ENCODE data around the gene INPP4B.

INPP4B gene

DNA sequence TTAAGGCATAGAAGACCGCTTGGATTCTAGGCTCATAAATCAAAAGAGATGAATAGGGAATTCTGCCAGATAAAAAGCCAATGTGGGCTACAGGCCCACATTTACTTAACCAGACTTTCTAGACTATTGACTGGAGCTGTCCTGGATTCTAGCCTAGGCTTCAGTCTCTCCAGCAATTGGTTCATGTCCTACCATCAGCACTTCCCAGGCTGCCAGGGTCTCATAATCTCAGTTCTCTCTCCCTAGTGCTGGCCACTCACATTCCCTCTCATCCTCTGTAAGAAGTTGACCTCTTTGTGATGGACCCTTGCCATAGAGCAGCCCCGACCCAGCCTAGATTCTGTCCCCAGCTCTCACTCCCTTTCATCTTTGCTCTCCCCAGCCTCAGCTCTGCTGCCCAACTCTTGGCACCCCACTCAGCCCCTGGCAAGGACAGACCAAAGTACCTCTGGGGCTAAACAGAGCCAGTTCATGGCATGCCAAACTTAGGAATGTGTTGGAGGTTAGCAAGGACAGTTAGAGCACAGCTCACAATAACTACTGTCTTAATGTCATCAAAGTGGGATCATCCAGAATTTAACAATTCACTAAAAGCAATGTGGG is 396.2 kb downstream of the INPP4B start:
- Histone ChIP-seq H3K36me3 (ENCODE audit: control insufficient read depth in 1 of 2, insufficient read depth in 2 of 2, low read length in 2 of 2) (no peaks in the 10 kb centered on the region), H3K27me3 (ENCODE audit: insufficient read depth, low read length) (no peaks in the 10 kb centered on the region), H3K79me1 (ENCODE audit: low read length) (no peaks in the 10 kb centered on the region), H3K14ac (ENCODE audit: low read length) (no peak overlapping the region), H3K27ac (ENCODE audit: low read depth, low read length) (no peak overlapping the region), H3K79me2 (ENCODE audit: control insufficient read depth, insufficient read depth, low read length, poor library complexity) (no peaks in the 10 kb centered on the region), H3K4me3 (ENCODE audit: low read depth, low read length) (no peak overlapping the region), H2BK12ac (ENCODE audit: low read length) (no peak overlapping the region), H4K8ac (ENCODE audit: low read depth, low read length) (no peak overlapping the region), H3K4me2 (ENCODE audit: low read length) (no peak overlapping the region), H3K18ac (ENCODE audit: low read length) (no peak overlapping the region), H3K23ac (ENCODE audit: low read length) (peak overlapping the region; percentile 9), H4K12ac (ENCODE audit: low read depth, low read length) (no peak overlapping the region), H2AK5ac (ENCODE audit: low read length) (no peak overlapping the region), H2BK5ac (ENCODE audit: low read depth, low read length, poor library complexity) (no peak overlapping the region), H2AFZ (ENCODE audit: insufficient read depth, low read length, poor library complexity) (no peak overlapping the region), H4K91ac (ENCODE audit: low read depth, low read length) (no peak overlapping the region), H3K9ac (ENCODE audit: low read length) (no peak overlapping the region), H3K4me1 (ENCODE audit: control insufficient read depth in 1 of 2, insufficient read depth in 2 of 2, low read length in 2 of 2) (no peaks in the 10 kb centered on the region), H3K4ac (ENCODE audit: low read depth, low read length) (no peak overlapping the region), H2BK120ac (ENCODE audit: insufficient read depth, low read length, poor library complexity) (no peak overlapping the region), H3K9me3 (ENCODE audit: insufficient read depth, low read depth, low read length) (no peaks in the 10 kb centered on the region)
- no CpG with 5 or more reads among the region's 2 CpGs for WGBS (ENCODE audit: extremely low coverage, insufficient coverage, insufficient read length)
- no peak for DNase-seq

DNA sequence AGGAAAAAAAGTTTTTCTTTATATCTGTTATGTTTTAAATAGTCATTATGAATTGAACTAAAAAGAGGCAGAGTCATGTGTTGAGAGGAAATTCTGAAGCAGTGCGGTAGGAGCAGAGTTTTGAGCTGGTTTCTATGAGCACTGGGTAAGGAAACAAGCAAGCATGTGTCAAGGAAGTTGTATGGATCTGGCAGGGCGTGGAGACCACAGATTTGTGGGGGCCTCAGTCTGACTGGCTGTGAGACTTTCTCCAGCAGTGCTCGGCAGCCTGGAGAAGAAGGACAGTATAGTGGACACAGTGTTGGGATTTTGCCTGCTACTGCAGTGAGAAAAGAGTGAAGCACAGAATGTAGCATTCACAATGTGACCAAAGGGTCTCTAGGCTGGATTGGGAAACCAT is 399.1 kb downstream of the INPP4B start:
- Histone ChIP-seq H3K79me1 (ENCODE audit: low read length) (no peaks in the 10 kb centered on the region), H4K91ac (ENCODE audit: low read depth, low read length) (no peak overlapping the region), H3K14ac (ENCODE audit: low read length) (no peak overlapping the region), H2BK5ac (ENCODE audit: low read depth, low read length, poor library complexity) (no peak overlapping the region), H4K8ac (ENCODE audit: low read depth, low read length) (no peak overlapping the region), H2AFZ (ENCODE audit: insufficient read depth, low read length, poor library complexity) (no peak overlapping the region), H2BK120ac (ENCODE audit: insufficient read depth, low read length, poor library complexity) (no peak overlapping the region), H2BK12ac (ENCODE audit: low read length) (peak overlapping the region; percentile 58), H3K4me1 (ENCODE audit: control insufficient read depth in 1 of 2, insufficient read depth in 2 of 2, low read length in 2 of 2) (no peaks in the 10 kb centered on the region), H3K27ac (ENCODE audit: low read depth, low read length) (no peak overlapping the region), H3K4me2 (ENCODE audit: low read length) (no peak overlapping the region), H3K4ac (ENCODE audit: low read depth, low read length) (no peak overlapping the region), H3K79me2 (ENCODE audit: control insufficient read depth, insufficient read depth, low read length, poor library complexity) (no peaks in the 10 kb centered on the region), H3K9me3 (ENCODE audit: insufficient read depth, low read depth, low read length) (no peaks in the 10 kb centered on the region), H3K23ac (ENCODE audit: low read length) (no peak overlapping the region), H3K36me3 (ENCODE audit: control insufficient read depth in 1 of 2, insufficient read depth in 2 of 2, low read length in 2 of 2) (no peaks in the 10 kb centered on the region), H3K9ac (ENCODE audit: low read length) (no peak overlapping the region), H3K18ac (ENCODE audit: low read length) (no peak overlapping the region), H4K12ac (ENCODE audit: low read depth, low read length) (no peak overlapping the region), H3K4me3 (ENCODE audit: low read depth, low read length) (no peak overlapping the region), H3K27me3 (ENCODE audit: insufficient read depth, low read length) (no peaks in the 10 kb centered on the region), H2AK5ac (ENCODE audit: low read length) (no peak overlapping the region)
- no peak for DNase-seq
- WGBS (ENCODE audit: extremely low coverage, insufficient coverage, insufficient read length) = no CpG with 5 or more reads among the region's 3 CpGs

DNA sequence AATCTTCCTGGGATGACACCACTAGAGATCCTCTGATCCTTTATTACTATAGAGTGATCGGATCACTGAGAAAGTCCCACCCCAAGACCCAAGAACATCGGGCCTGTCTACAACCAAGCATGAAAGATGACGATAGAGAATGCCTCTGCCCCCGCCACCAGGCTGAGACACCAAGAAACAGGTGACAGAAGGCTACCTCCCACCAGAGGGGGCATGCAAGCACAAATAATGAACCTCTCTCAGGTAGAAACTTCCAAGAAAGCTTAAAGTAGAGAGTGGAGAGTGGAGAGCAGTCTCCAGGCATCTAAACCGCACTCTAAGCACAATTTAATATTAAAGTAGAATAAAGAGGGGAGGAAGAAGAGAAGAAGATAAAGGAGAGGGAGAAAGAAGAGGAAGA is 402.6 kb downstream of the INPP4B start:
- Histone ChIP-seq H3K27ac (ENCODE audit: low read depth, low read length) (no peak overlapping the region), H4K91ac (ENCODE audit: low read depth, low read length) (no peak overlapping the region)
- no CpG with 5 or more reads among the region's 5 CpGs for WGBS (ENCODE audit: extremely low coverage, insufficient coverage, insufficient read length)

DNA sequence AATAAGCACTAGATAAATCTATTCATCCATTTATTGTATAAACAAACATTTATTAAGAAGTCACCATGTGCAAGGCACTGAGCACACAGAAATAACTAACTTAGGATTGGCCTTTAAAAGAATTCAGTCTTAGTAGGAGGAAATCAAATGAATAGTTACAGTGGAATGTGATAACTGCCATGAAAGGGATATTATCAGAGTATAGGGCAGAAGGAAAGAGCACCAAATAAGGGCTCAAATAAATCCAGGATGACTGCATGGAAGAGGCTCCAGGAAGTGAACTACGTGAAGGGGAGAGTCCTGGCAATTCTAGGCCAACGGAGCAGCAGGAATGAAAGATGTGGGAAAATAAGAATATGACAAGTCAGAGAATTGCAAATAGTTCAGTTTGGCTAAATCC is 406.0 kb downstream of the INPP4B start:
- Histone ChIP-seq H3K18ac (ENCODE audit: low read length) (no peak overlapping the region), H3K9ac (ENCODE audit: low read length) (no peak overlapping the region), H3K23ac (ENCODE audit: low read length) (no peak overlapping the region), H2AFZ (ENCODE audit: insufficient read depth, low read length, poor library complexity) (no peak overlapping the region), H3K27me3 (ENCODE audit: insufficient read depth, low read length) (no peaks in the 10 kb centered on the region), H3K4ac (ENCODE audit: low read depth, low read length) (no peak overlapping the region), H2BK12ac (ENCODE audit: low read length) (no peak overlapping the region), H4K12ac (ENCODE audit: low read depth, low read length) (no peak overlapping the region), H3K79me1 (ENCODE audit: low read length) (peaks cover 3% of the 10 kb centered on the region), H4K91ac (ENCODE audit: low read depth, low read length) (no peak overlapping the region), H4K8ac (ENCODE audit: low read depth, low read length) (no peak overlapping the region), H3K36me3 (ENCODE audit: control insufficient read depth in 1 of 2, insufficient read depth in 2 of 2, low read length in 2 of 2) (no peaks in the 10 kb centered on the region), H3K79me2 (ENCODE audit: control insufficient read depth, insufficient read depth, low read length, poor library complexity) (peaks cover 3% of the 10 kb centered on the region), H2BK120ac (ENCODE audit: insufficient read depth, low read length, poor library complexity) (no peak overlapping the region), H3K9me3 (ENCODE audit: insufficient read depth, low read depth, low read length) (no peaks in the 10 kb centered on the region), H3K14ac (ENCODE audit: low read length) (no peak overlapping the region), H2AK5ac (ENCODE audit: low read length) (no peak overlapping the region), H2BK5ac (ENCODE audit: low read depth, low read length, poor library complexity) (no peak overlapping the region), H3K4me3 (ENCODE audit: low read depth, low read length) (no peak overlapping the region), H3K27ac (ENCODE audit: low read depth, low read length) (no peak overlapping the region), H3K4me1 (ENCODE audit: control insufficient read depth in 1 of 2, insufficient read depth in 2 of 2, low read length in 2 of 2) (peaks cover 10 to 11% of the 10 kb centered on the region in 2 experiments), H3K4me2 (ENCODE audit: low read length) (no peak overlapping the region)
- no CpG with 5 or more reads among the region's 2 CpGs for WGBS (ENCODE audit: extremely low coverage, insufficient coverage, insufficient read length)
- no peak for DNase-seq

More for the DNA sequence above, 402.6 kb downstream of the INPP4B start:
- no peaks in the 10 kb centered on the region for H3K9me3 ChIP-seq (ENCODE audit: insufficient read depth, low read depth, low read length)
- no peak overlapping the region for H3K14ac ChIP-seq (ENCODE audit: low read length)
- H3K4me3 ChIP-seq (ENCODE audit: low read depth, low read length) = no peak overlapping the region
- no peak overlapping the region for H2AFZ ChIP-seq (ENCODE audit: insufficient read depth, low read length, poor library complexity)
- H2AK5ac ChIP-seq (ENCODE audit: low read length) = no peak overlapping the region
- no peak overlapping the region for H2BK5ac ChIP-seq (ENCODE audit: low read depth, low read length, poor library complexity)
- H2BK12ac ChIP-seq (ENCODE audit: low read length) = no peak overlapping the region
- no peak overlapping the region for H3K4me2 ChIP-seq (ENCODE audit: low read length)
- peak in 1 of 2 donors; percentile 7 for DNase-seq
- H3K18ac ChIP-seq (ENCODE audit: low read length) = no peak overlapping the region
- no peak overlapping the region for H2BK120ac ChIP-seq (ENCODE audit: insufficient read depth, low read length, poor library complexity)
- no peaks in the 10 kb centered on the region for H3K79me2 ChIP-seq (ENCODE audit: control insufficient read depth, insufficient read depth, low read length, poor library complexity)
- H3K23ac ChIP-seq (ENCODE audit: low read length) = no peak overlapping the region
- no peaks in the 10 kb centered on the region for H3K27me3 ChIP-seq (ENCODE audit: insufficient read depth, low read length)
- no peaks in the 10 kb centered on the region for H3K4me1 ChIP-seq (ENCODE audit: control insufficient read depth in 1 of 2, insufficient read depth in 2 of 2, low read length in 2 of 2)
- no peaks in the 10 kb centered on the region for H3K79me1 ChIP-seq (ENCODE audit: low read length)
- no peak overlapping the region for H3K9ac ChIP-seq (ENCODE audit: low read length)
- no peak overlapping the region for H4K12ac ChIP-seq (ENCODE audit: low read depth, low read length)
- H3K4ac ChIP-seq (ENCODE audit: low read depth, low read length) = no peak overlapping the region
- no peak overlapping the region for H4K8ac ChIP-seq (ENCODE audit: low read depth, low read length)
- no peaks in the 10 kb centered on the region for H3K36me3 ChIP-seq (ENCODE audit: control insufficient read depth in 1 of 2, insufficient read depth in 2 of 2, low read length in 2 of 2)
